HG02938 (cell line): ENCODE data around the gene PARS2.

Source experiments
- ATAC-seq: cut with Tn5 transposase; IDR thresholded peaks from one replicate; pipeline ENCODE4 v1.9.1; 2021; ENCODE audit warnings: mild to moderate bottlenecking, moderate library complexity; ENCODE audit not compliant: unreplicated experiment

PARS2 gene

GRCh38 chr1:54742282-54742681 lies 22.0 kb downstream of the PARS2 start:
- ATAC-seq: no peak

- no peak for ATAC-seq
Measured at GRCh38 chr1:54741531-54741930, 22.8 kb downstream of the PARS2 start.

- no peak for ATAC-seq
Measured at GRCh38 chr1:54738244-54738643, 26.1 kb downstream of the PARS2 start.

GRCh38 chr1:54736685-54737084 lies 27.6 kb downstream of the PARS2 start:
- no peak for ATAC-seq

- ATAC-seq: no peak
Measured at GRCh38 chr1:54728027-54728426, 36.3 kb downstream of the PARS2 start.

- ATAC-seq: no peak
Measured at GRCh38 chr1:54724771-54725170, 39.6 kb downstream of the PARS2 start.

GRCh38 chr1:54723985-54724384 lies 40.3 kb downstream of the PARS2 start:
- ATAC-seq: no peak

GRCh38 chr1:54721719-54722118 lies 42.6 kb downstream of the PARS2 start:
- no peak for ATAC-seq

- no peak for ATAC-seq
Measured at GRCh38 chr1:54716299-54717047, 47.9 kb downstream of the PARS2 start.

- peak; percentile 89 for ATAC-seq
Measured at GRCh38 chr1:54715493-54716298, 48.6 kb downstream of the PARS2 start, which contains the start of gene TTC4. TSS of gene TTC4 (plus strand) at chr1:54715861. CDS start at chr1:54715909, 48 bp downstream.

GRCh38 chr1:54714881-54715492 lies 49.3 kb downstream of the PARS2 start:
- ATAC-seq: no peak

- ATAC-seq: no peak
Measured at GRCh38 chr1:54711536-54711935, 52.8 kb downstream of the PARS2 start.

GRCh38 chr1:54710841-54711240 lies 53.5 kb downstream of the PARS2 start:
- no peak for ATAC-seq

GRCh38 chr1:54710434-54710833 lies 53.9 kb downstream of the PARS2 start:
- ATAC-seq: no peak

- no peak for ATAC-seq
Measured at GRCh38 chr1:54709547-54710292, 54.6 kb downstream of the PARS2 start.

- ATAC-seq: no peak
Measured at GRCh38 chr1:54708385-54708784, 55.9 kb downstream of the PARS2 start.
